22Rv1 (cell line): ENCODE measurements around the gene UBE3D.

ENCODE experiments used
- H3K27ac ChIP-seq: fragments of 450-650 bp; 2 replicates; pipeline ENCODE4 v1.5.1; 2017
- CTCF ChIP-seq: fragments of 450-650 bp; IDR thresholded peaks from 2 replicates; pipeline ENCODE4 v1.5.1; 2017; ENCODE audit warnings: mild to moderate bottlenecking
- ZFX ChIP-seq: fragments of 450-650 bp; IDR thresholded peaks from 2 replicates; pipeline ENCODE4 v1.6.1; 2017; ENCODE audit warnings: antibody characterized with exemption, borderline replicate concordance

Gene UBE3D

GRCh38 chr6:82979657-82980056 is 86.0 kb downstream of the UBE3D start:
- TF ChIP-seq CTCF (no peak), ZFX (no peak)
- no peak overlapping the region for H3K27ac ChIP-seq

GRCh38 chr6:82978362-82978945 is 87.2 kb downstream of the UBE3D start:
- TF ChIP-seq CTCF = no peak
- no peak for TF ChIP-seq ZFX
- no peak overlapping the region for H3K27ac ChIP-seq

GRCh38 chr6:82976179-82976578 is 89.5 kb downstream of the UBE3D start:
- H3K27ac ChIP-seq = no peak overlapping the region
- TF ChIP-seq CTCF = no peak
- TF ChIP-seq ZFX = no peak

- TF ChIP-seq ZFX (no peak), CTCF (no peak)
- no peak overlapping the region for H3K27ac ChIP-seq
Observed at GRCh38 chr6:82971877-82972460, 93.7 kb downstream of the UBE3D start.

GRCh38 chr6:82970839-82971238 is 94.8 kb downstream of the UBE3D start:
- H3K27ac ChIP-seq = no peak overlapping the region
- TF ChIP-seq CTCF = no peak
- TF ChIP-seq ZFX = no peak

GRCh38 chr6:82968708-82969107 is 96.9 kb downstream of the UBE3D start:
- TF ChIP-seq CTCF = no peak
- TF ChIP-seq ZFX = no peak

GRCh38 chr6:82963191-82963925 is 102.3 kb downstream of the UBE3D start:
- H3K27ac ChIP-seq = no peak overlapping the region
- no peak for TF ChIP-seq ZFX
- no peak for TF ChIP-seq CTCF

More at GRCh38 chr6:82968708-82969107, 96.9 kb downstream of the UBE3D start:
- H3K27ac ChIP-seq = no peak overlapping the region
